Gastroesophageal sphincter (tissue), 4 donors: ENCODE results near the gene ZNF808. TPM values are rescaled to one million over a fixed set of nuclear protein-coding genes. Genes with fewer than 3 reads are reported as not detected.
"Not testable (repeated sequence)": the region's sequence is repeated elsewhere in the genome, so short reads cannot be mapped to it uniquely, and the experiment has no call there.

Experiments
- ATAC-seq: fragments of 150-250 bp; one replicate; pipeline ENCODE4 v1.9.1; 2016; ENCODE audit warnings: mild to moderate bottlenecking, moderate library complexity
- H3K27ac ChIP-seq, 4 donors: fragments of 200-600 bp; sonication (generic) in 3 of 4; 1 replicate in 3 of 4; 2 replicates in 1 of 4; pipeline ENCODE4 v1.5.1; 2016 to 2019
- H3K27me3 ChIP-seq: fragments of 200-600 bp; sonication (generic); one replicate; pipeline ENCODE4 v1.5.1; 2019
- H3K36me3 ChIP-seq, 2 donors: fragments of 200-600 bp; sonication (generic); one replicate each; pipeline ENCODE4 v1.5.1; 2019; ENCODE audit warnings: control low read depth in 1 of 2
- H3K4me1 ChIP-seq, 3 donors: fragments of 200-600 bp; sonication (generic); 1 replicate in 2 of 3; 2 replicates in 1 of 3; pipeline ENCODE4 v1.5.1; 2016 to 2019; ENCODE audit warnings: control low read depth in 2 of 3
- H3K4me3 ChIP-seq, 2 donors: fragments of 200-600 bp; sonication (generic); one replicate each; pipeline ENCODE4 v1.5.1; 2019; ENCODE audit warnings: mild to moderate bottlenecking in 1 of 2, moderate library complexity in 1 of 2
- H3K9me3 ChIP-seq, 3 donors: fragments of 200-600 bp; sonication (generic); one replicate each; pipeline ENCODE4 v1.5.1; 2017 to 2019; ENCODE audit warnings: control low read depth in 2 of 3
- EP300 ChIP-seq: sonication (generic); formaldehyde crosslinking; IDR thresholded peaks from one replicate; pipeline ENCODE4 v1.6.1; 2017; ENCODE audit warnings: antibody characterized with exemption, mild to moderate bottlenecking
- POLR2A ChIP-seq, 2 donors: fragments of 450-650 bp; IDR thresholded peaks; one replicate each; pipeline ENCODE4 v1.6.1; 2017; ENCODE audit warnings: antibody characterized with exemption in 2 of 2, mild to moderate bottlenecking in 2 of 2, moderate library complexity in 1 of 2
- POLR2AphosphoS5 ChIP-seq: sonication (generic); formaldehyde crosslinking; IDR thresholded peaks from one replicate; pipeline ENCODE4 v1.6.1; 2017; ENCODE audit warnings: antibody characterized with exemption
- WGBS, 2 donors: methylation state at CpG; one replicate each; pipeline ENCODE4 v1.1.5; 2018; ENCODE audit warnings: low coverage in 1 of 2; 5-methylcytosine and 5-hydroxymethylcytosine counted together
- total RNA-seq, 4 donors: library from RNA; depleted of rRNA; stranded (reverse); fragments of >200 nt; gene quantifications; one replicate each; pipeline ENCODE4 v1.1.0, GENCODE V29; 2016
- TF ChIP-seq, protein P1 (sequence below), 4 experiments: fragments of 200-600 bp in 2 of 4; fragments of 450-650 bp in 2 of 4; sonication (generic) in 1 of 4; IDR thresholded peaks; one replicate each; pipeline ENCODE4 v1.5.1; 2017 to 2019; ENCODE audit warnings: antibody characterized with exemption in 4 of 4, mild to moderate bottlenecking in 2 of 4, moderate library complexity in 2 of 4

ZNF808 gene
- total RNA-seq, 4 donors from 2014 or later, result 13.1 to 33.2 (median 22.2) TPM

DNA sequence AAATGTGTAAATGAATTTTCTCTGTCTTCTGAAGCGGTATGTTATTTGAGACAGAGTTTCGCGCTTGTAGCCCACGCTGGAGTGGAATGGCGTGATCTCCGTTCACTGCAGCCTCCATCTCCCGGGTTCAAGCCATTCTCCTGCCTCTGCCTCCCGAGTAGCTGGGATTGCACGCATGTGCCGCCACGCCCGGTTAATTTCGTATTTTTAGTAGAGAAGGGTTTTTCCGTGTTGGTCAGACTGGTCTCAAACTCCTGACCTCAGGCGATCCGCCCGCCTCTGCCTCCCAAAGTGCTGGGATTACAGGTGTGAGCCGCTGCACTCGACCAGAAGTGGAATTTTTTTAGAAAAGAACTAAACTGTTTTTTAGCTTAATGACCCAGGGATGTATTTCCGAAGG lies 3.4 kb upstream of the ZNF808 start:
- H3K9me3 ChIP-seq, result peaks cover 0 to 7% (median 0%) of the 10 kb centered on the region in 3 donors
- 86 to 89% methylated on average over 18 to 19 of the region's 20 CpGs for WGBS, 2 donors
- H3K27me3 ChIP-seq, result no peaks in the 10 kb centered on the region
- H3K4me1 ChIP-seq, result peaks cover 0 to 18% (median 7%) of the 10 kb centered on the region in 3 donors
- TF ChIP-seq EP300 (no peak), POLR2AphosphoS5 (no peak), POLR2A (IDR thresholded peaks at IDR 0.05) (no peak)
- ATAC-seq, result no peak
- no peak overlapping the region for H3K27ac ChIP-seq
- no peak overlapping the region for H3K4me3 ChIP-seq
- no peaks in the 10 kb centered on the region for H3K36me3 ChIP-seq

DNA sequence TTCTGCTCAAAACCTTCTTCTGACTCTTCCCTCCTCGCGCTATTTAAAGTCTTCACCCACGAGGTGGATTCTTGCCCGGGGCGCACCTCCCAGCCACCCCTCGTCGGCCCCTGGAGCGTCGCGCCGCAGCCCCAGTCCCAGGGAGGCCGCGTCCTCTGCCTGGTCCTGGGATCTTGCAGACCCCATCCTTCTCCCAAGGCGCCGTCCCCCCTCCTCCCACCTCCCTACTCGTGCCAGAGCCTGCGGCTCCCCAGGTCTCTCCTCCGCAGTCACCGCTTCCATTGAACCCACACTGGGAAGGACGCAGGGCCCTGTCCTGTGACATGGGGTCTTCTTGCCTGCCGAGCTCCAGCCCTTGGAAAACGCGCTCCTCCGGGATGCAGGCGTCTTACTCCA lies 486 bp downstream of the ZNF808 start:
- Histone ChIP-seq H3K4me3 (peak overlapping the region; percentile 75 to 86), H3K36me3 (peaks cover 0 to 4% of the 10 kb centered on the region in 2 donors), H3K9me3 (no peaks in the 10 kb centered on the region), H3K27ac (peak overlapping the region; percentile 63 to 92 (median 86)), H3K4me1 (peaks cover 0 to 20% (median 7%) of the 10 kb centered on the region in 3 donors), H3K27me3 (no peaks in the 10 kb centered on the region)
- WGBS, 2 donors, result 0% methylated on average over 2 to 4 of the region's 25 CpGs
- ATAC-seq, result peak; percentile 2
- TF ChIP-seq, protein P1, sequence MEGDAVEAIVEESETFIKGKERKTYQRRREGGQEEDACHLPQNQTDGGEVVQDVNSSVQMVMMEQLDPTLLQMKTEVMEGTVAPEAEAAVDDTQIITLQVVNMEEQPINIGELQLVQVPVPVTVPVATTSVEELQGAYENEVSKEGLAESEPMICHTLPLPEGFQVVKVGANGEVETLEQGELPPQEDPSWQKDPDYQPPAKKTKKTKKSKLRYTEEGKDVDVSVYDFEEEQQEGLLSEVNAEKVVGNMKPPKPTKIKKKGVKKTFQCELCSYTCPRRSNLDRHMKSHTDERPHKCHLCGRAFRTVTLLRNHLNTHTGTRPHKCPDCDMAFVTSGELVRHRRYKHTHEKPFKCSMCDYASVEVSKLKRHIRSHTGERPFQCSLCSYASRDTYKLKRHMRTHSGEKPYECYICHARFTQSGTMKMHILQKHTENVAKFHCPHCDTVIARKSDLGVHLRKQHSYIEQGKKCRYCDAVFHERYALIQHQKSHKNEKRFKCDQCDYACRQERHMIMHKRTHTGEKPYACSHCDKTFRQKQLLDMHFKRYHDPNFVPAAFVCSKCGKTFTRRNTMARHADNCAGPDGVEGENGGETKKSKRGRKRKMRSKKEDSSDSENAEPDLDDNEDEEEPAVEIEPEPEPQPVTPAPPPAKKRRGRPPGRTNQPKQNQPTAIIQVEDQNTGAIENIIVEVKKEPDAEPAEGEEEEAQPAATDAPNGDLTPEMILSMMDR (IDR thresholded peaks at IDR 0.05), result no peak
- TF ChIP-seq EP300, result no peak
- TF ChIP-seq POLR2AphosphoS5, result no peak
- no peak for TF ChIP-seq POLR2A (IDR thresholded peaks at IDR 0.05)

DNA sequence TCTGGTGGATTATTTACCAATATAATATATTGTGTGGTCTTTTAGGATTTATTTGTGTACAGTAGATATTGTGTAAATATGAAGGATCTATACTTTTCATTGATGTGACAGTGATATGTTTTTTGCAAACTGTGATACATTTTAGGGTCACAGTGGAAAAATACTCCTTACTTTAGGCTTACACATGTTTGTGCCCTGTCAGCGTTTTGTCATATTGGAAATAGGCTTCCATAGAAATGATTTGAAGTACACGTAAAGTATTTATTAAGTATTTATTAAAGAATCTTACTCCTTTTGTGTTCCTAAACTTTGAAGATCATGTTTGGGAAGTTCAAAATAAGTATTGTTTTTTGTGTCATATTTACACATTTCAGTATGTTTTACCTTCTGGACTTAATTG lies 5.0 kb downstream of the ZNF808 start:
- WGBS, 2 donors, result 83 to 91% methylated on average over 2 of the region's 2 CpGs

DNA sequence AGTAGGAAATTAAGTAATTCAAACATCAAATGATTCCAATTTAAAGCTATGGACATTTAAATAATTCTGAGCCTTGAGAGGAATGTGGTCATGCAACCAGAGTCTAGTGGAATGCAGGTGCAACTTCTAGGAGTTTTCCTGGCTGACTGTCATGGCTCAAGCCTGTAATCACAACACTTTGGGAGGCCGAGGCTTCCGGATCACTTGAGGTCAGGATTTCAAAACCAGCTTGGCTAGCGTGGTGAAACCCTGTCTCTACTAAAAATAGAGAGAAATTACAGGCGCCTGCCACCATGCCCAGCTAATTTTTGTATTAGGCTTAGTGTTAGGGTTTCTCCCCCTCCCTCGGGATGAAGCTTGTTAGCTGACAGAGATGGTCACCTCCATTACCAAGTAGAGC lies 6.4 kb downstream of the ZNF808 start:
- WGBS, 2 donors, result 90 to 97% methylated on average over 2 to 5 of the region's 5 CpGs

More for the DNA sequence above, 5.0 kb downstream of the ZNF808 start:
- TF ChIP-seq, protein P1 (IDR thresholded peaks at IDR 0.05), result no peak
- TF ChIP-seq POLR2A (IDR thresholded peaks at IDR 0.05), result no peak
- no peak overlapping the region for H3K27ac ChIP-seq
- H3K27me3 ChIP-seq, result no peaks in the 10 kb centered on the region
- no peak for ATAC-seq
- H3K4me3 ChIP-seq, result no peak overlapping the region
- peaks cover 0 to 33% (median 7%) of the 10 kb centered on the region in 3 donors for H3K4me1 ChIP-seq
- H3K36me3 ChIP-seq, result peaks cover 0 to 16% of the 10 kb centered on the region in 2 donors
- H3K9me3 ChIP-seq, result no peaks in the 10 kb centered on the region

DNA sequence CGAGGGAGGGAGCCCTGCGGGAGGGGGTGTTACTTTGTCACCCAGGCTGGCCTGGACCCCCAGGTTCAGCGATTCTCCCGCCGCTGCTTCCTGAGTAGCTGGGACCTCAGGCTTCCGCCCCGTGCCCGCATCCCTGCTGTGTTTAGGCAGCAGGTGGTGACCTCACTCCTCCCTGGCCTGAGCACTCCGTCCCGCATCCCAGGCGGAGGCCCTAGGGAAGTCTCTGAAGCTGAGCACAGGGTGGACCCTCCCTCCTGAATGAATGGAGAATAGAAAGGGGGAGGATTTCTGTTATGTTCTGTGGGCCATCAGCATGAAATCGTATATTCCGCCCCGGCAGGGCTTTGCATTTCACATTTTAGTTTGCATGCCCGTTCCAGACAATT lies 7.9 kb downstream of the ZNF808 start:
- not testable (repeated sequence) for H3K9me3 ChIP-seq, H3K27me3 ChIP-seq, ATAC-seq
- Histone ChIP-seq H3K27ac (peak overlapping the region; percentile 64 to 87 (median 82)), H3K4me3 (peak overlapping the region; percentile 58 to 67), H3K36me3 (peaks cover 0 to 16% of the 10 kb centered on the region in 2 donors), H3K4me1 (peaks cover 0 to 18% (median 0%) of the 10 kb centered on the region in 3 donors)
- 0% methylated on average over 3 to 9 of the region's 15 CpGs for WGBS, 2 donors

More for the DNA sequence above, 6.4 kb downstream of the ZNF808 start:
- Histone ChIP-seq H3K9me3 (no peaks in the 10 kb centered on the region), H3K27ac (no peak overlapping the region), H3K27me3 (no peaks in the 10 kb centered on the region), H3K4me3 (no peak overlapping the region), H3K4me1 (peaks cover 0 to 22% (median 0%) of the 10 kb centered on the region in 3 donors), H3K36me3 (peaks cover 0 to 16% of the 10 kb centered on the region in 2 donors)
- TF ChIP-seq, protein P1 (IDR thresholded peaks at IDR 0.05), result no peak
- TF ChIP-seq EP300, result no peak
- TF ChIP-seq POLR2A (IDR thresholded peaks at IDR 0.05), result no peak
- TF ChIP-seq POLR2AphosphoS5, result no peak
- no peak for ATAC-seq

DNA sequence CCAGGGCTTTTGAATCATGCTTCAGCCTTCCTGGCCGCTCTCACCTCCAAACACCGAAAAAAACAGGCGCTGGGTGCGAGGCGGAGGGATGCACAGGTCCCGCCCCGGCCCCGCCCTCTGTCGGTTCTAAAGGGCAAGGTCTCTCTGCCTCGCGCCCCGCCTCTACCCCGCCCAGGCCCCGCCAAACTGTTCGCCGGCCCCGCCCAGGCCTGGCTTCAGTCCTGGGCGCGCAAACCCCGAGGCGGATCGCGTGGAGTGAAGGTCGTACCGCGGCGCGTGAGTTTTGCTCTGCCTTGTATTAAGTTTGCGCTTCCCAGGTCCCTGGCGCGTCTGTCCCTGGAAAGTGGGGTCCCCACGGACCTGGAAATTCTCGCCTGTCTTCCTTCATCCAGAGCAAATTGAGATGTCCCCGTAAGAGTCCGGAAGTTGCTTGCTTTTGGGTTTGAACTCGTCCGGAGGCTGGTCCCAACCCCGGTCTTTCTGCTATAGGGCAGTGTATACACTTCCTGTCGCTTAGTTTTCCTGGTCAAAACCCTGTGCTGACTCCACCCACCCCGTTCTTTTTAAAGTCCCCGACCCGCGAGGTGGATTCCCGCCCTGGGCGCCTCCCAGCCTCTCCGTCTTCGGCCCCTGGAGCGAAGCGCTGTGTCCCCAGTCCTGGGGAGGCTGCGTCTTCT lies 8.4 kb downstream of the ZNF808 start:
- H3K27me3 ChIP-seq, result no peaks in the 10 kb centered on the region
- WGBS, 2 donors, result 0 to 4% methylated on average over 4 to 33 of the region's 50 CpGs
- peaks cover 0 to 16% of the 10 kb centered on the region in 2 donors for H3K36me3 ChIP-seq
- H3K4me3 ChIP-seq, result peak overlapping the region; percentile 58 to 67
- peak; percentile 97 for ATAC-seq
- H3K4me1 ChIP-seq, result peaks cover 0 to 18% (median 0%) of the 10 kb centered on the region in 3 donors
- H3K9me3 ChIP-seq, result no peaks in the 10 kb centered on the region
- peak overlapping the region; percentile 64 to 87 (median 82) for H3K27ac ChIP-seq
- TF ChIP-seq POLR2AphosphoS5 (peak; percentile 16), POLR2A (IDR thresholded peaks at IDR 0.05) (no peak)
- TF ChIP-seq, protein P1 (IDR thresholded peaks at IDR 0.05), result peak in 3 of 4 experiments; percentile 19 to 27 (median 20)
